ENCODE measurements around the gene CRYAB.
"Not testable (repeated sequence)": the region's sequence is repeated elsewhere in the genome, so short reads cannot be mapped to it uniquely, and the experiment has no call there.

Gene CRYAB

GRCh38 chr11:111908639-111909305 is 2.8 kb downstream of the CRYAB start:
- no peak for DNase-seq (ENCODE audit: low read depth in 2 of 3, low spot score in 1 of 3)

- no peak for DNase-seq (ENCODE audit: low read depth in 2 of 3, low spot score in 1 of 3)
These were observed 4.9 kb downstream of the CRYAB start for GRCh38 chr11:111906680-111907079.

GRCh38 chr11:111905411-111905810 is 6.2 kb downstream of the CRYAB start:
- DNase-seq (ENCODE audit: low read depth in 2 of 3, low spot score in 1 of 3): no peak

GRCh38 chr11:111886844-111887243 is 24.7 kb downstream of the CRYAB start:
- DNase-seq (ENCODE audit: low read depth in 2 of 3, low spot score in 1 of 3): no peak

GRCh38 chr11:111886032-111886431 is 25.5 kb downstream of the CRYAB start:
- DNase-seq (ENCODE audit: low read depth in 2 of 3, low spot score in 1 of 3): no peak

DNA sequence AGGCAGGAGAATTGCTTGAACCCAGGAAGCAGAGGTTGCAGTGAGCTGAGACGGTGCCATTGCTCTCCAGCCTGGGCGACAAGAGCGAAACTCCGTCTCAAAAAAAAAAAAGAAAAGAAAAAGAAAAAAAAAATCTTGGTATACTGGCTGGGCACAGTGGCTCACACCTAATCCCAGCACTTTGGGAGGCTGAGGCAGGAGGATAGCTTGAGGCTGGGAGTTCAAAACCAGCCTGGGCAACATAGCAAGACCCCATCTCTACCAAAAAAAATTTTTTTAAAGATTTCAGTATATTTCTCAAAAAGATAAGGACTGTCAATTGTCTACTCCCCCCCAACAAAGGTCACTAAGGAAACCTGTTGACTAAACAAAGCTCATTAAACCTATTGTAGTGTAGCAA is 26.5 kb downstream of the CRYAB start:
- DNase-seq (ENCODE audit: low read depth in 2 of 3, low spot score in 1 of 3): not testable (repeated sequence)

DNA sequence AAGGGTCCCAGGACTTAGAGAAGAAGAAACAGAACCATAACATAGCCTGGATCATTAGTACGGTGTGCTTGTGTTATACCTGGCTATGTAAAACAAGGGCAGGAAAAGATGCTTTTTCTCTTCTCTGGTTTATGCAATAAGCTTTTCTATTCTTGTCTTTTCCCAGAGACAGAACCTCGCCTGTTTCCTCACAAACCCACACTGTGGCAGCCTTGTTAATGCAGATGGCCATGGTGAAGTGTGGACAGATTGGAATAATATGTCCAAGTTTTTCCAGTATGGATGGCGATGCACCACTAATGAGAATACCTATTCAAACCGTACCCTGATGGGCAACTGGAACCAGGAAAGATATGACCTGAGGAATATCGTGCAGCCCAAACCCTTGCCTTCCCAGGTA is 29.4 kb downstream of the CRYAB start:
- no peak for DNase-seq (ENCODE audit: low read depth in 2 of 3, low spot score in 1 of 3)

DNA sequence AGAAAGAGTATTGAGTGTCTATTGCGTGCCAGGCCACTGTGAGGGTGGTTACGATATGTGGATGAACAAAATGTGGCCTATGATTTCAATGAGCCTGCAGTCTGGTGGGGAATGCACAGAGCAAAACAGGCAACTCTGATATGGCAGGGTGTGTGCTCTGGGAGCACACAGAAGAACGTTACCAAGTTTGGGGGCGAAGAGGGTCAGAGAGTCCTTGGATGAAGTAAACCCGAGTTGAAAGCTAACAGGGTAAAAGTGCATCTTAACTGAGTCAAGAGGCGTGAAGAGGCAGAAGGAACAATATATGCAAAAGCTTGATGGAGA is 32.0 kb downstream of the CRYAB start:
- DNase-seq (ENCODE audit: low read depth in 2 of 3, low spot score in 1 of 3): no peak

GRCh38 chr11:111878849-111879636 is 32.5 kb downstream of the CRYAB start, which contains the start of the genes CFAP68 and FDXACB1:
Gene CFAP68 (plus strand): TSS chr11:111879541. CDS start chr11:111879561, 20 bp downstream.
Gene FDXACB1 (minus strand): TSS chr11:111879165. CDS start chr11:111879132, 33 bp downstream.
- DNase-seq (ENCODE audit: low read depth in 2 of 3, low spot score in 1 of 3): peak; percentile 91 to 95 (median 92)

DNA sequence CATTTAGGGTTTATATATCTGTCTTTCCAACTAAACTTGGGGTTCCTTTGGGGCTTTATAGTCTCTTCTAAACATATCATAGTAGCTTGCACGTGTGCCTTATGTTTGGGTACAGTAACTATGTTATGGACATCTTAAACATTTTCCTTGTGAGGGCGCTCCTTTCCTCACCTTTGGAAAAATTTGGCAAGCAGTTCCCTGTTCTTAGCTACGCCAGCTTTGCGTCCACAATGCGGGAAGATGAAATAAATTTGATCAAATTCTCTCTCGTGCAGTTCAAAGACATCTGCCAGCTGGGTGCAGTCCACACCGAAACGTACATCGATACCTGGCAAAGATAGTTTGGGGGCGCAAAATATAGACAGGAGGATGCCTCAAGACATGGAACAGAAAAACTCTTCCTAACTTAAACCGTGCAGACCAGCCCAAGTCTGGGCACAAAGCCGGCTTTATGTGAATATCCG is 33.2 kb downstream of the CRYAB start:
- no peak for DNase-seq (ENCODE audit: low read depth in 2 of 3, low spot score in 1 of 3)

- no peak for DNase-seq (ENCODE audit: low read depth in 2 of 3, low spot score in 1 of 3)
These were observed 39.8 kb downstream of the CRYAB start for GRCh38 chr11:111871693-111872161.

DNA sequence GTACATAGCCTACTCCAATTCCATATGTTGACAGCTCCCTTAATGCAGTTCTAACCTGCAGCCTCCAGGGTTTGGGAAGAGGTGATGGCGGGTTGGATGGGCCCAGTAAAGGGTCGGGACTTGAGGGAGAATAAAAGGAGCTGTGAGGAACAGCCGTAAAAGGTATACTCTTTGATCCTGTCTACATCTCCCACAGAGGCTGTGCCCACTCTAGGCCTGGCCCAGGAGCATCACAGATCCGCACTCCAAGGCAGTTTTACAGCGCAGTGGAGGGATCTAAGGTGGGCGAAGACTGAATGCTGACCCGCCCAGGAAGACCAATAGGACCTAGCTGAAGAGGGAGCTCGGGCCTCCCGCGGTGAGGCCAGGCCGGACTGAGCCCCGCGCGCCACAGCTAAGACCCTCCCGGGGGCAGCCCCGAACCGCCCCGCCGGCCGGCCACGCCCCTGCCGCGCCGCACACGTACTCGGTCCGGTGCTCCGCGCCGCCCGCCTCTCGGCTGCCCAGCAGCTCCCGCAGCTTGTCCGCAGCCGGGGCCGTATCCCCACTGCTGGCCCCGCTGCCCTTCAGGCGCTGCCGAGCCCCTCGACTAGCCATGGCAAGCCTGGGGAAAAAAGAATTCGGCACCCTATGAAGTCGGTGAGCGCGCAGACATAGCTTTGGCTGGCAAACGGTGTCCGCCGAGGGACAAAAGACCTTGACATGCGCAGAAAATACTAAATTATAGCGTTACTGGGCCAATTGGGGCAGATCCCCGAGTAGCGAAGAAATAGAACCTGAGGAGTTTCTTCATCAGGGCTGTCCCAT is 40.5 kb downstream of the CRYAB start, which contains the start of gene ALG9:
ALG9 (minus strand) TSS at position 696 of the 807 bp plus-strand sequence; CDS start at position 597, 99 bp downstream.
- DNase-seq (ENCODE audit: low read depth in 2 of 3, low spot score in 1 of 3): peak; percentile 77 to 92 (median 85)

DNA sequence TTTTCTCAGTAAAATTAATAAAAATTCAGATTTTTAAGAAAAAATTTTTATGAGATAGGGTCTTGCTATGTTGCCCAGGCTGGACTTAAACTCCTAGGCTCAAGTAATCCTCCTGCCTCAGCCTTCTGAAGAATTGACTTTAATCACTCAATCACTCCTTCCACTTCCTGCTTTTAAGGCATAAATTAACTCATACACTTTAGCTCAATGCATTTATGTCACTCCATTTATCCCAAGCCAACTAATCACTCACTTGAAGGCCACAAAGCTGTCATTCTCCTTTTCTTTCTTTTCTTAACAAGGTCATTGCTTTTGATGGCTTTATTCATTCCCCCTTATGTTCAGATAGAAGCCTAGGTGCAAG is 41.1 kb downstream of the CRYAB start:
- DNase-seq (ENCODE audit: low read depth in 2 of 3, low spot score in 1 of 3): no peak

DNA sequence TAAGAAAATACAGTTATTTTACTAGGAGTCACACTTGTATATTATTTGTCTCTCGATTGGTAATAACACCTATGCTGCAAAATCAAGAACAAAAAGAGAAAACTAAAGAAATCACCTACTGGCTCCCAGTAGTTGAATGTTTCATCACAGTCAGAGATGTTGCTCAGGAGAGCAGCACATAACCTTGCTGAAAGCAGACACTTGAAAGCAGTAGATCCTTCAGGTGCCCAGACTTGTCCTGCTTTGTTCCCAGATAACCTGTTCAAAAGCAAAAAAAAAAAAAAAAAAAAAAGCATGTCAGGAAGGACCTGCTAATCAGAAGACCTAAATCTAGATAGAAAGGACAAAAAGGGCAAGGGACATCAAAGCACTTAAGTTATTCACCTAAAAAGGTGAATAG is 41.5 kb downstream of the CRYAB start:
- DNase-seq (ENCODE audit: low read depth in 2 of 3, low spot score in 1 of 3): no peak

GRCh38 chr11:111860257-111860656 is 51.3 kb downstream of the CRYAB start:
- DNase-seq (ENCODE audit: low read depth in 2 of 3, low spot score in 1 of 3): no peak

Measured in stimulated activated CD4-positive, alpha-beta T cell treated with anti-CD3 and anti-CD28 coated beads, Interleukin-12 subunit alpha, Interleukin-12 subunit beta, amount 100 ng/mL, for 48 hours (primary cell).